IMR-90 (cell line): ENCODE measurements around the gene ZNF407. TPM values are rescaled to one million over a fixed set of nuclear protein-coding genes. Genes with fewer than 3 reads are reported as not detected.
A peak's percentile ranks its signal among the peaks of the same experiment; 100 is the strongest.

Experiments
- ATAC-seq: fragments of 200-7000 bp; cut with Tn5 transposase; 2 replicates; pipeline ENCODE4 v1.9.1; 2020; ENCODE audit warnings: low read depth, mild to moderate bottlenecking, moderate library complexity
- BruUV-seq: library from RNA; stranded (reverse); fragments of 400-500 nt; replicated peaks from 2 replicates; lab custom pipeline; 2021; lab: Mats Ljungman, UMichigan
- CTCF ChIA-PET: fragments of 300-600 bp; formaldehyde crosslinking; extraction: SDS; loops from one replicate; lab custom pipeline; 2021; ENCODE audit warnings: antibody characterized with exemption; lab: Yijun Ruan, JAX
- POLR2A ChIA-PET: fragments of 300-600 bp; sonication (Branson Sonifier 250); formaldehyde crosslinking; loops from one replicate; lab custom pipeline; 2022; ENCODE audit warnings: antibody characterized with exemption; ENCODE audit not compliant: unreplicated experiment; lab: Charles Lee
- DNase-seq: peaks from one replicate; pipeline ENCODE4 v3.0.0; 2013
- H2AFZ ChIP-seq: replicated peaks from 2 replicates; pipeline ENCODE3; 2013; ENCODE audit warnings: low read length, mild to moderate bottlenecking; ENCODE audit not compliant: poor library complexity
- H2AK5ac ChIP-seq: 2 replicates; pipeline ENCODE4 v1.6.1; 2013; ENCODE audit warnings: low read depth, low read length, inconsistent platforms
- H2AK9ac ChIP-seq: replicated peaks from 2 replicates; pipeline ENCODE3; 2013; ENCODE audit warnings: mild to moderate bottlenecking, low read depth, low read length, moderate library complexity; ENCODE audit not compliant: poor library complexity
- H2BK120ac ChIP-seq: 2 replicates; pipeline ENCODE4 v1.6.1; 2013; ENCODE audit warnings: low read depth, low read length, inconsistent platforms
- H2BK15ac ChIP-seq: 3 replicates; pipeline ENCODE4 v1.6.1; 2013; ENCODE audit warnings: low read depth, low read length, inconsistent platforms
- H2BK20ac ChIP-seq: 2 replicates; pipeline ENCODE4 v1.6.1; 2013; ENCODE audit warnings: low read depth, mild to moderate bottlenecking, inconsistent platforms, low read length, moderate library complexity
- H2BK5ac ChIP-seq: 2 replicates; pipeline ENCODE4 v1.6.1; 2013; ENCODE audit warnings: mild to moderate bottlenecking, low read depth, low read length, inconsistent platforms; ENCODE audit not compliant: poor library complexity, severe bottlenecking
- H3K14ac ChIP-seq: replicated peaks from 2 replicates; pipeline ENCODE4 v1.6.1; 2013; ENCODE audit warnings: low read depth, low read length, inconsistent platforms
- H3K18ac ChIP-seq: 2 replicates; pipeline ENCODE4 v1.6.1; 2013; ENCODE audit warnings: low read depth, low read length, control low read depth
- H3K23ac ChIP-seq: 2 replicates; pipeline ENCODE4 v1.6.1; 2013; ENCODE audit warnings: low read depth, low read length, inconsistent platforms
- H3K27ac ChIP-seq: 2 replicates; pipeline ENCODE4 v1.5.1; 2013; ENCODE audit warnings: mild to moderate bottlenecking, control low read depth, low read length; ENCODE audit not compliant: insufficient read depth
- H3K27me3 ChIP-seq: 2 replicates; pipeline ENCODE4 v1.6.1; 2013; ENCODE audit warnings: low read length; ENCODE audit not compliant: control insufficient read depth, insufficient read depth
- H3K36me3 ChIP-seq: 2 replicates; pipeline ENCODE4 v1.6.1; 2013; ENCODE audit warnings: low read length, mixed read lengths; ENCODE audit not compliant: control insufficient read depth, insufficient read depth
- H3K4ac ChIP-seq: 2 replicates; pipeline ENCODE4 v1.6.1; 2013; ENCODE audit warnings: low read depth, low read length, inconsistent platforms
- H3K4me1 ChIP-seq: 2 replicates; pipeline ENCODE4 v1.6.1; 2013; ENCODE audit warnings: low read length, mixed read lengths; ENCODE audit not compliant: control insufficient read depth, insufficient read depth
- H3K4me2 ChIP-seq: 2 replicates; pipeline ENCODE4 v1.6.1; 2013; ENCODE audit warnings: low read depth, mild to moderate bottlenecking, control low read depth, low read length, moderate library complexity
- H3K4me3 ChIP-seq: 2 replicates; pipeline ENCODE4 v1.5.1; 2013; ENCODE audit warnings: low read depth, mild to moderate bottlenecking, control low read depth, low read length, moderate library complexity; ENCODE audit not compliant: insufficient read depth
- H3K56ac ChIP-seq: 2 replicates; pipeline ENCODE4 v1.6.1; 2013; ENCODE audit warnings: low read length, inconsistent platforms; ENCODE audit not compliant: insufficient read depth; ENCODE audit errors: extremely low read depth
- H3K79me1 ChIP-seq, 2 experiments: 2 replicates each; pipeline ENCODE4 v1.6.1; 2013; ENCODE audit warnings: low read length in 2 of 2, inconsistent platforms in 1 of 2, low read depth in 1 of 2
- H3K9ac ChIP-seq: 2 replicates; pipeline ENCODE4 v1.6.1; 2013; ENCODE audit warnings: low read depth, low read length, control low read depth
- H3K9me1 ChIP-seq: 2 replicates; pipeline ENCODE4 v1.6.1; 2013; ENCODE audit warnings: low read length, inconsistent platforms; ENCODE audit not compliant: insufficient read depth
- H3K9me3 ChIP-seq: 2 replicates; pipeline ENCODE4 v1.6.1; 2013; ENCODE audit warnings: low read length; ENCODE audit not compliant: control insufficient read depth, insufficient read depth
- H4K20me1 ChIP-seq: 2 replicates; pipeline ENCODE4 v1.6.1; 2013; ENCODE audit warnings: low read length, inconsistent platforms; ENCODE audit not compliant: insufficient read depth
- H4K5ac ChIP-seq: 2 replicates; pipeline ENCODE4 v1.6.1; 2013; ENCODE audit warnings: mild to moderate bottlenecking, low read depth, low read length, control low read depth
- H4K8ac ChIP-seq, 2 experiments: 2 replicates each; pipeline ENCODE4 v1.6.1; 2013; ENCODE audit warnings: low read depth in 2 of 2, low read length in 2 of 2, control low read depth in 1 of 2, inconsistent platforms in 1 of 2
- H4K91ac ChIP-seq: 2 replicates; pipeline ENCODE4 v1.6.1; 2013; ENCODE audit warnings: low read depth, low read length, inconsistent platforms; ENCODE audit not compliant: insufficient read depth
- BHLHE40 ChIP-seq: fragments of 150-350 bp; IDR thresholded peaks from 2 replicates; pipeline ENCODE4 v1.6.1; 2016; ENCODE audit warnings: mild to moderate bottlenecking, low read depth, low read length
- CEBPB ChIP-seq: IDR thresholded peaks from 2 replicates; pipeline ENCODE4 v1.6.1; 2012; ENCODE audit warnings: low read depth, low read length, improper control_type of control experiment
- CHD1 ChIP-seq: IDR thresholded peaks from 2 replicates; pipeline ENCODE4 v1.6.1; 2012; ENCODE audit warnings: low read depth, low read length, improper control_type of control experiment
- MXI1 ChIP-seq: IDR thresholded peaks from 2 replicates; pipeline ENCODE4 v1.6.1; 2012; ENCODE audit warnings: low read depth, mild to moderate bottlenecking, low read length, moderate library complexity, borderline replicate concordance
- RAD21 ChIP-seq: IDR thresholded peaks from 2 replicates; pipeline ENCODE4 v1.6.1; 2012; ENCODE audit warnings: low read length, improper control_type of control experiment
- RFX5 ChIP-seq: IDR thresholded peaks from 2 replicates; pipeline ENCODE4 v1.8.0; 2012; ENCODE audit warnings: low read depth, mild to moderate bottlenecking, low read length, moderate library complexity
- WGBS, 2 experiments: methylation state at CpG; one replicate each; pipeline versions ENCODE4 v1.1.5 to v1.1.7; 2013; ENCODE audit warnings: missing lambda C conversion rate in 2 of 2; ENCODE audit not compliant: insufficient read length in 1 of 2; ENCODE audit errors: extremely low coverage in 2 of 2; 5-methylcytosine and 5-hydroxymethylcytosine counted together
- dilution Hi-C: fragments of 300-500 bp; cut with HindIII; formaldehyde crosslinking; loops from one replicate; pipeline ENCODE4 v1.14.3; 2018; ENCODE audit warnings: low sequenced_read_pairs; ENCODE audit not compliant: unreplicated experiment
- in situ Hi-C: fragments of 300-500 bp; cut with MboI; formaldehyde crosslinking; loops from 3 replicates; pipeline ENCODE4 v1.14.3; 2019; ENCODE audit warnings: low sequenced_read_pairs, inconsistent platforms, mixed read lengths
- intact Hi-C: fragments of 100-400 bp; cut with micrococcal nuclease; formaldehyde crosslinking; loops from 2 replicates; pipeline ENCODE4 v1.10.0; 2022
- polyA plus RNA-seq, 3 experiments: library from polyadenylated mRNA; depleted of rRNA; stranded (reverse); fragments of >200 nt; gene quantifications; 2 replicates each; pipeline ENCODE4 v1.2.3, GENCODE V29; 2012; ENCODE audit warnings: low replicate concordance in 1 of 3
- total RNA-seq: library from RNA; depleted of rRNA; stranded (reverse); fragments of >200 nt; gene quantifications from 2 replicates; pipeline ENCODE4 v1.2.3, GENCODE V29; 2012
- TF ChIP-seq, protein P1 (sequence below): fragments of 150-350 bp; IDR thresholded peaks from 2 replicates; pipeline ENCODE4 v1.6.1; 2016; ENCODE audit warnings: low read depth, mild to moderate bottlenecking, low read length, moderate library complexity, borderline replicate concordance

The ZNF407 gene
- total and polyA plus RNA-seq, 2 of the 4 experiments (the other 2 are of a cell fraction), result 3.1 to 20.1 TPM

DNA sequence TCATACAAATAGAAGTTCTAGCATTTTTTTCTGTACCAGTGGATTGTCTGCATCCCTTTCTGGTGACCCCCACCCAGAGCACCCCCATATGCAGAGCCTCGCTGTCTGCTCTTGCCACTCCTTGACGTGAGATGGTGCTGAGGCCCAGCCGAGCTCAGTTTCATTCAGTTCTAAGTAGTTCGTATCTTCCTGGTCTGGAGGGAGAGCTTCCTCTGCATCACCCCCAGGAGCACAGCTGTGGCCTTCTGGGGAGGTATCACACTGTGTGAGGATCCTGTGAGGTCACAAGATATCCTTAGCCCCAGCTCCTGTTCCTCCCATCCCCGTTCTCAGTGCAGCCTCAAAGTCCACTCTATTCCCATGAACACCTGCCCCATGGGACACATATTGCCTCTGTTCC, 478.6 kb downstream of the ZNF407 start:
- Histone ChIP-seq H3K36me3 (no peaks in the 10 kb centered on the region), H3K4ac (no peak overlapping the region), H3K23ac (no peak overlapping the region), H3K4me2 (no peak overlapping the region), H4K20me1 (no peaks in the 10 kb centered on the region), H3K18ac (no peak overlapping the region), H3K4me3 (no peak overlapping the region), H3K27ac (no peak overlapping the region), H3K79me1 (no peaks in the 10 kb centered on the region), H2BK15ac (no peak overlapping the region), H3K9ac (no peak overlapping the region), H4K5ac (no peak overlapping the region), H3K14ac (no peak overlapping the region), H2AFZ (peak overlapping the region; percentile 8), H3K9me1 (peaks cover 5% of the 10 kb centered on the region), H3K9me3 (peaks cover 14% of the 10 kb centered on the region), H2AK9ac (no peak overlapping the region), H2BK5ac (no peak overlapping the region), H2BK20ac (no peak overlapping the region), H2BK120ac (no peak overlapping the region), H3K27me3 (peaks cover under 1% of the 10 kb centered on the region; the same call in 1 of the 2 replicates), H3K4me1 (no peaks in the 10 kb centered on the region), H3K56ac (no peak overlapping the region), H2AK5ac (no peak overlapping the region), H4K91ac (no peak overlapping the region), H4K8ac (no peak overlapping the region)
- intact Hi-C loops, result no loop called here
- POLR2A ChIA-PET, result interaction anchor here (0.7 kb wide), 1 partner anchor 12 kb away, joined by 3 read pairs; no protein-coding TSS in a partner anchor
- ATAC-seq (no peak), DNase-seq (no peak)
- TF ChIP-seq, protein P1, sequence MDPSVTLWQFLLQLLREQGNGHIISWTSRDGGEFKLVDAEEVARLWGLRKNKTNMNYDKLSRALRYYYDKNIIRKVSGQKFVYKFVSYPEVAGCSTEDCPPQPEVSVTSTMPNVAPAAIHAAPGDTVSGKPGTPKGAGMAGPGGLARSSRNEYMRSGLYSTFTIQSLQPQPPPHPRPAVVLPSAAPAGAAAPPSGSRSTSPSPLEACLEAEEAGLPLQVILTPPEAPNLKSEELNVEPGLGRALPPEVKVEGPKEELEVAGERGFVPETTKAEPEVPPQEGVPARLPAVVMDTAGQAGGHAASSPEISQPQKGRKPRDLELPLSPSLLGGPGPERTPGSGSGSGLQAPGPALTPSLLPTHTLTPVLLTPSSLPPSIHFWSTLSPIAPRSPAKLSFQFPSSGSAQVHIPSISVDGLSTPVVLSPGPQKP, result no peak
- TF ChIP-seq RAD21 (no peak), CHD1 (no peak), BHLHE40 (no peak), RFX5 (no peak), CEBPB (no peak), MXI1 (no peak)
- no CpG with 5 or more reads among the region's 5 CpGs for WGBS, 2 experiments
- CTCF ChIA-PET, result no interaction called here
- in situ Hi-C loops, result no loop called here
- dilution Hi-C loops, result no loop called here
- BruUV-seq, result no TSS peak
